ENCODE measurements around the gene FHIT. TPM values are rescaled to one million over a fixed set of nuclear protein-coding genes. Genes with fewer than 3 reads are reported as not detected.

Gene FHIT
- total RNA-seq, 4 donors from 2014 or later: 0.72 to 5.2 (median 2.1) TPM

DNA sequence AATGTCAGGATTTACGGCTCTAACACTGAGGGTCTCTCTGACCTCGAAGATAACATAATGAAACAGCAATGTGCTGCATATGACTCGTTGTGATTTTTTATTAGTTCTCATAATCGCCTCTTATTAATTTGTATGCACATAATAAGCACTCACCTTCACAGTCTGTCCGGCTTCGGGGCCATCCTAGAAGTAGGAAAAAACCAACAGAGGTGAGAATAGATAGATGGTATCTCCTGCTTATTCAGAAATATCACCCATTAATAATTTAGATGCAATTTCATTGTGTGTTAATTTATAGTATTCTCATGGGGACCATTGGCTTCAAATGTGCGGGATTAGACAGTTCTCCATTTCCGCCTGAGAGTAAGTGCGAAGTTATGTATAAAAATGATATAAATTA lies 1240.0 kb downstream of the FHIT start:
- Histone ChIP-seq H3K4me1 (no peaks in the 10 kb centered on the region), H3K27ac (no peak overlapping the region), H3K4me3 (no peak overlapping the region), H3K27me3 (no peaks in the 10 kb centered on the region), H3K36me3 (no peaks in the 10 kb centered on the region), H3K9me3 (no peaks in the 10 kb centered on the region)
- in situ Hi-C loops (cut with MboI; ENCODE audit: low sequenced_read_pairs in 4 of 4) (no loop called here), intact Hi-C loops (cut with DNase I; ENCODE audit: low total_unique reads) (no loop called here)
- DNase-seq: no peak
- TF ChIP-seq POLR2A (IDR thresholded peaks at IDR 0.05): no peak
- TF ChIP-seq, protein P1, sequence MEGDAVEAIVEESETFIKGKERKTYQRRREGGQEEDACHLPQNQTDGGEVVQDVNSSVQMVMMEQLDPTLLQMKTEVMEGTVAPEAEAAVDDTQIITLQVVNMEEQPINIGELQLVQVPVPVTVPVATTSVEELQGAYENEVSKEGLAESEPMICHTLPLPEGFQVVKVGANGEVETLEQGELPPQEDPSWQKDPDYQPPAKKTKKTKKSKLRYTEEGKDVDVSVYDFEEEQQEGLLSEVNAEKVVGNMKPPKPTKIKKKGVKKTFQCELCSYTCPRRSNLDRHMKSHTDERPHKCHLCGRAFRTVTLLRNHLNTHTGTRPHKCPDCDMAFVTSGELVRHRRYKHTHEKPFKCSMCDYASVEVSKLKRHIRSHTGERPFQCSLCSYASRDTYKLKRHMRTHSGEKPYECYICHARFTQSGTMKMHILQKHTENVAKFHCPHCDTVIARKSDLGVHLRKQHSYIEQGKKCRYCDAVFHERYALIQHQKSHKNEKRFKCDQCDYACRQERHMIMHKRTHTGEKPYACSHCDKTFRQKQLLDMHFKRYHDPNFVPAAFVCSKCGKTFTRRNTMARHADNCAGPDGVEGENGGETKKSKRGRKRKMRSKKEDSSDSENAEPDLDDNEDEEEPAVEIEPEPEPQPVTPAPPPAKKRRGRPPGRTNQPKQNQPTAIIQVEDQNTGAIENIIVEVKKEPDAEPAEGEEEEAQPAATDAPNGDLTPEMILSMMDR (IDR thresholded peaks at IDR 0.05 in 4 of 5, conservative IDR thresholded peaks at IDR 0.05 in 1 of 5): no peak
- ATAC-seq: no peak

DNA sequence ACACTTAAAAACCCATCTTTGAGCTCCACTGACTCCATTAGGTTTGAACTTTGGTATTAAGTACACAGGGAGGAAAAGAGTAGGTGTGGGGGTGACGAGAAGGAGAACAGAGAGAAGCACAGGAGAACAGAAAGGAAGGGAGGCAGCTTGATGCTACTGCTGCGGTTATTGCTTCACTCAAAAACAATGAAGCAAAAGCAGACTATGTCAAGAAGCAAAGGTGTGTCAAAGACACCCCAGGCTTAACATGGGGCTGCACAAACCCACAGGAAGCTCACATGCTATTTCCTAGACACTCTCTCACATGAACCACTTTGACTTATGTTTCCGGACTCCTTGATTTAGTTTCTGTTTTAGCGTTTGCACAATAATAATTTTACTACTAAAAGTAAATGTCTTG lies 1240.5 kb downstream of the FHIT start:
- no peak for DNase-seq
- TF ChIP-seq, protein P1 (IDR thresholded peaks at IDR 0.05 in 4 of 5, conservative IDR thresholded peaks at IDR 0.05 in 1 of 5): no peak
- no peak for TF ChIP-seq POLR2A (IDR thresholded peaks at IDR 0.05)
- Histone ChIP-seq H3K27ac (no peak overlapping the region), H3K36me3 (no peaks in the 10 kb centered on the region), H3K4me1 (no peaks in the 10 kb centered on the region), H3K27me3 (no peaks in the 10 kb centered on the region), H3K9me3 (no peaks in the 10 kb centered on the region), H3K4me3 (no peak overlapping the region)
- ATAC-seq: no peak
- intact Hi-C loops (cut with DNase I; ENCODE audit: low total_unique reads): no loop called here
- in situ Hi-C loops (cut with MboI; ENCODE audit: low sequenced_read_pairs in 4 of 4): no loop called here

DNA sequence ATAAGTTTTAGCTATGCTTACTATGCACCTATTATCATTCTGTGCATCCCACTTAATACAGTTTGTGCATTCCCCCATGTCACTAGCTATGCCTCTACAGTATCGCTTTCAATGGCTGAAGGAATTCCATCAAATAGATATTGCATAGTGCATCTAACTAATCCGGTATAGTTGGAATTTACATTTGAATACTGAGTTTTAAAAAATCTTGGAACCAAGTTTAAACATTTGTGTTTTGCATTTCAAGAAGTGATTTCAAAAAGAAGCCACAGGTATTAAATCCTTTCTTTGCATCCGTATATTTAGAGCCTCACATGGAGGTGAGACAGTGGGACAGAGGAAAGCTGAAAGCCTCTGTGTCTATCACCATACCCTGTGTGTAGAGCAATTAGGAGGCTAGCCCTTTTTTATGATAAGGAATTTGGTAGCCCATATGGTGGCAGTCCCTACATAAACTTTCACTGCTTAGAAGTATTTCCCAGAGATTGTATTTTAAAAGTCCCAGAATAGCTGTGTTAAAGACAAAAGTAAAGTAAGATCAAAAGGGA lies 1241.2 kb downstream of the FHIT start:
- no peak for ATAC-seq
- H3K4me1 ChIP-seq: no peaks in the 10 kb centered on the region

DNA sequence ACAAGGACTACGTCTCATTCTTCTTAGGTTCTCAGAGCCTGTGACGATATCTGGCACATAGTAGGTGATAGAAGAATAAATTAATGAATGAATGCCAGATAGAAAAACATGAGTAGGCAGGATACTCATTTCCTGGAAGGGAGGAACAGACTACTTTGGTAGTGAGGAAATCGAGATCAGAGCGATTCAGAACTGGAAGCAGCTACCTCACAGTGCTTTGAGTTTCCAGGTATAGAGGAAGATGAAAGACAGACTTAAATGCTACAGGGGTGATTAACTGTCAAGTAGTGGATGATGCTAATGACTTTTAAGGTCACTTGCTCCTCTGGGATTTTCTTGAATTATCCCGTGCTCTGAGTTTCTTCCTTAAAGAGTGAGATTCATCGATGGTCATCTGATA lies 1249.9 kb downstream of the FHIT start:
- H3K4me3 ChIP-seq: no peak overlapping the region
- H3K4me1 ChIP-seq: no peaks in the 10 kb centered on the region
- intact Hi-C loops (cut with DNase I; ENCODE audit: low total_unique reads): no loop called here
- no peak for DNase-seq
- TF ChIP-seq, protein P1 (IDR thresholded peaks at IDR 0.05 in 4 of 5, conservative IDR thresholded peaks at IDR 0.05 in 1 of 5): no peak
- TF ChIP-seq POLR2A (IDR thresholded peaks at IDR 0.05): no peak
- in situ Hi-C loops (cut with MboI; ENCODE audit: low sequenced_read_pairs in 4 of 4): no loop called here
- H3K36me3 ChIP-seq: no peaks in the 10 kb centered on the region
- H3K27me3 ChIP-seq: no peaks in the 10 kb centered on the region
- H3K9me3 ChIP-seq: no peaks in the 10 kb centered on the region
- no peak for ATAC-seq
- no peak overlapping the region for H3K27ac ChIP-seq

More for the DNA sequence above, 1241.2 kb downstream of the FHIT start:
- in situ Hi-C loops (cut with MboI; ENCODE audit: low sequenced_read_pairs in 4 of 4): no loop called here
- no peak overlapping the region for H3K27ac ChIP-seq
- H3K4me3 ChIP-seq: no peak overlapping the region
- intact Hi-C loops (cut with DNase I; ENCODE audit: low total_unique reads): no loop called here
- no peak for TF ChIP-seq POLR2A (IDR thresholded peaks at IDR 0.05)
- TF ChIP-seq, protein P1 (IDR thresholded peaks at IDR 0.05 in 4 of 5, conservative IDR thresholded peaks at IDR 0.05 in 1 of 5): no peak
- no peaks in the 10 kb centered on the region for H3K27me3 ChIP-seq
- DNase-seq: no peak
- H3K9me3 ChIP-seq: no peaks in the 10 kb centered on the region
- no peaks in the 10 kb centered on the region for H3K36me3 ChIP-seq
